ENCODE data around the gene KATNIP.
"Not testable (repeated sequence)": the region's sequence is repeated elsewhere in the genome, so short reads cannot be mapped to it uniquely, and the experiment has no call there.

KATNIP gene

DNA sequence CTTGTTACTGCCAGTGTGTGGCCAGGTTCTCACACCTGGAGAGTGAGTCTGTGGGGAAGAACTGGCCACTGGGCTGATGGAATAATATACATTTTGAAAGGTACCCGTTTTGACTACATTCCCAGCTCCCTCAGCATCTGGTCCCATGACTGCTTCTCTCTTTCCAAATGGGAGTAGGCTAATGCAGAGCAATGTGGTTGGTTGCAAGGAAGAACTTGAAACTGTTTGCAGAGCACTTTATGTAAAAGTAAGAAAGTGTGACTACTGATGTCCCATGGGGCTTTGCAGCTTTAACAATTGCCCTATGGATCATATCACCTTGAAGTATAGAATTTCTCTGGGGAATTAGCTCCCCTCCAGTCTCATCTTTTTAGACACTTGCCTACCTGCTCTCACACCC is 9.0 kb downstream of the KATNIP start:
- Histone ChIP-seq H3K9me3 (ENCODE audit: severe bottlenecking) (no peaks in the 10 kb centered on the region), H3K27ac (no peak overlapping the region), H3K36me3 (no peaks in the 10 kb centered on the region), H3K27me3 (ENCODE audit: insufficient read depth, low read depth, severe bottlenecking) (no peaks in the 10 kb centered on the region), H3K4me3 (ENCODE audit: low read depth, low read length) (no peak overlapping the region)
- TF ChIP-seq, protein P1, sequence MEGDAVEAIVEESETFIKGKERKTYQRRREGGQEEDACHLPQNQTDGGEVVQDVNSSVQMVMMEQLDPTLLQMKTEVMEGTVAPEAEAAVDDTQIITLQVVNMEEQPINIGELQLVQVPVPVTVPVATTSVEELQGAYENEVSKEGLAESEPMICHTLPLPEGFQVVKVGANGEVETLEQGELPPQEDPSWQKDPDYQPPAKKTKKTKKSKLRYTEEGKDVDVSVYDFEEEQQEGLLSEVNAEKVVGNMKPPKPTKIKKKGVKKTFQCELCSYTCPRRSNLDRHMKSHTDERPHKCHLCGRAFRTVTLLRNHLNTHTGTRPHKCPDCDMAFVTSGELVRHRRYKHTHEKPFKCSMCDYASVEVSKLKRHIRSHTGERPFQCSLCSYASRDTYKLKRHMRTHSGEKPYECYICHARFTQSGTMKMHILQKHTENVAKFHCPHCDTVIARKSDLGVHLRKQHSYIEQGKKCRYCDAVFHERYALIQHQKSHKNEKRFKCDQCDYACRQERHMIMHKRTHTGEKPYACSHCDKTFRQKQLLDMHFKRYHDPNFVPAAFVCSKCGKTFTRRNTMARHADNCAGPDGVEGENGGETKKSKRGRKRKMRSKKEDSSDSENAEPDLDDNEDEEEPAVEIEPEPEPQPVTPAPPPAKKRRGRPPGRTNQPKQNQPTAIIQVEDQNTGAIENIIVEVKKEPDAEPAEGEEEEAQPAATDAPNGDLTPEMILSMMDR (IDR thresholded peaks at IDR 0.05; ENCODE audit: low read depth, low read length) = no peak
- no peak for DNase-seq

GRCh38 chr16:27561216-27561615 is 11.3 kb downstream of the KATNIP start:
- Histone ChIP-seq H3K36me3 (no peaks in the 10 kb centered on the region), H3K9me3 (ENCODE audit: severe bottlenecking) (no peaks in the 10 kb centered on the region), H3K4me3 (ENCODE audit: low read depth, low read length) (no peak overlapping the region), H3K27me3 (ENCODE audit: insufficient read depth, low read depth, severe bottlenecking) (no peaks in the 10 kb centered on the region), H3K27ac (no peak overlapping the region)
- TF ChIP-seq, protein P1 (IDR thresholded peaks at IDR 0.05; ENCODE audit: low read depth, low read length) = no peak
- DNase-seq = no peak

GRCh38 chr16:27564224-27564623 is 14.3 kb downstream of the KATNIP start:
- Histone ChIP-seq H3K36me3 (peaks cover 3% of the 10 kb centered on the region; the same call in 1 of the 2 replicates), H3K9me3 (ENCODE audit: severe bottlenecking) (no peaks in the 10 kb centered on the region), H3K27me3 (ENCODE audit: insufficient read depth, low read depth, severe bottlenecking) (no peaks in the 10 kb centered on the region), H3K4me3 (ENCODE audit: low read depth, low read length) (no peak overlapping the region), H3K27ac (no peak overlapping the region)
- TF ChIP-seq, protein P1 (IDR thresholded peaks at IDR 0.05; ENCODE audit: low read depth, low read length) = no peak
- DNase-seq = no peak

- H3K27me3 ChIP-seq (ENCODE audit: insufficient read depth, low read depth, severe bottlenecking) = no peaks in the 10 kb centered on the region
- H3K36me3 ChIP-seq = peaks cover 3% of the 10 kb centered on the region; the same call in 1 of the 2 replicates
- no peak for DNase-seq
- H3K9me3 ChIP-seq (ENCODE audit: severe bottlenecking) = no peaks in the 10 kb centered on the region
- no peak overlapping the region for H3K27ac ChIP-seq
- H3K4me3 ChIP-seq (ENCODE audit: low read depth, low read length) = no peak overlapping the region
- TF ChIP-seq, protein P1 (IDR thresholded peaks at IDR 0.05; ENCODE audit: low read depth, low read length) = no peak
Measured at GRCh38 chr16:27566417-27566816, 16.5 kb downstream of the KATNIP start.

DNA sequence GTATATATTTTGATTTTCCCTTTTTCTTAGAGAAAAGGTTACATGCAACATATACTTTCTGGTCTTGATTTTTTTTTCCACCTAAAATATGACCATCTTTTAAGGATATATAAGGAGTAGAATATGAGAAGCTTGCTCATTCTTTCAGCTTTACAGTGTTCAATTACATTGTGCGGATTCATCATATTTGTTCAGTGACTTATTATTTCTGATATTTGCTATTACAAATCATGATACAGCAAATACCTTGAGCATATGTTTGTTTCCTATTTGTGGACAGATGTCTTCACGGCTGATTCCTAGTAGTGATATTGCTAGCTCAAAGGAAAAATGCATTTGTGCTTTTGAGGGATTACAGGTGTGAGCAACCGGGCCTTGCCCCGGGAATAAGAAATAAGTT is 18.1 kb downstream of the KATNIP start:
- no peak overlapping the region for H3K27ac ChIP-seq
- no peaks in the 10 kb centered on the region for H3K27me3 ChIP-seq (ENCODE audit: insufficient read depth, low read depth, severe bottlenecking)
- DNase-seq = no peak
- H3K9me3 ChIP-seq (ENCODE audit: severe bottlenecking) = no peaks in the 10 kb centered on the region
- TF ChIP-seq, protein P1 (IDR thresholded peaks at IDR 0.05; ENCODE audit: low read depth, low read length) = no peak
- H3K36me3 ChIP-seq = peaks cover 3% of the 10 kb centered on the region; the same call in 1 of the 2 replicates
- H3K4me3 ChIP-seq (ENCODE audit: low read depth, low read length) = no peak overlapping the region

- H3K27ac ChIP-seq = not testable (repeated sequence)
Measured at GRCh38 chr16:27570986-27571385, 21.0 kb downstream of the KATNIP start.

More at GRCh38 chr16:27570986-27571385, 21.0 kb downstream of the KATNIP start:
- H3K4me3 ChIP-seq (ENCODE audit: low read depth, low read length); DNase-seq; H3K36me3 ChIP-seq; H3K27me3 ChIP-seq (ENCODE audit: insufficient read depth, low read depth, severe bottlenecking); H3K9me3 ChIP-seq (ENCODE audit: severe bottlenecking): not testable (repeated sequence)

All from WERI-Rb-1 (cell line).